ENCODE results near the gene SNED1. TPM values are rescaled to one million over a fixed set of nuclear protein-coding genes. Genes with fewer than 3 reads are reported as not detected.

The SNED1 gene
- total RNA-seq, 1 donor from 2014 or later: 6.1 TPM

DNA sequence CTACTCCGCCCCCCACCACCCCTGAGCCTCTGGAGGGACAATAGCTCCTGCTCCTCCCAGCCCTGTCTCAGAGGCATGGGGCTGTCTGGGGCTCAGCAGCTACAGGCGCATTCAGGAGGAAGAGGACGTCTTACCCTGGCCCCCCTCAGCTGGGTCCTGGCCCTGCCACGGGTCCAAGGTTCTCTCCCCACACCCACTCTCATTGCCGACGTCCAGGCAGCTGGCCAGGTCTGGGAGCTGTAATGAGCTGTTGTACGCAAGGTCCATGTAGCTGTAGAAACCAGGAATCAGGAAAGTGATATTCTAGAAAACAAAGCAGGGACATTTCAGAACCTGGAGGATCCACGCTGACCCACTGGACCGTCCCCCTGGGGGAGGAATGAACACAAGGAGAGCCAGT is 137.3 kb downstream of the SNED1 start:
- Histone ChIP-seq H3K27me3 (ENCODE audit: low read depth) (no peaks in the 10 kb centered on the region), H3K9me3 (replicated peaks) (no peaks in the 10 kb centered on the region), H3K4me3 (no peak overlapping the region), H3K36me3 (no peaks in the 10 kb centered on the region), H3K27ac (replicated peaks) (no peak overlapping the region), H3K4me1 (no peaks in the 10 kb centered on the region)
- no peak for DNase-seq
- intact Hi-C loops (cut with micrococcal nuclease): no loop called here
- TF ChIP-seq, protein P1, sequence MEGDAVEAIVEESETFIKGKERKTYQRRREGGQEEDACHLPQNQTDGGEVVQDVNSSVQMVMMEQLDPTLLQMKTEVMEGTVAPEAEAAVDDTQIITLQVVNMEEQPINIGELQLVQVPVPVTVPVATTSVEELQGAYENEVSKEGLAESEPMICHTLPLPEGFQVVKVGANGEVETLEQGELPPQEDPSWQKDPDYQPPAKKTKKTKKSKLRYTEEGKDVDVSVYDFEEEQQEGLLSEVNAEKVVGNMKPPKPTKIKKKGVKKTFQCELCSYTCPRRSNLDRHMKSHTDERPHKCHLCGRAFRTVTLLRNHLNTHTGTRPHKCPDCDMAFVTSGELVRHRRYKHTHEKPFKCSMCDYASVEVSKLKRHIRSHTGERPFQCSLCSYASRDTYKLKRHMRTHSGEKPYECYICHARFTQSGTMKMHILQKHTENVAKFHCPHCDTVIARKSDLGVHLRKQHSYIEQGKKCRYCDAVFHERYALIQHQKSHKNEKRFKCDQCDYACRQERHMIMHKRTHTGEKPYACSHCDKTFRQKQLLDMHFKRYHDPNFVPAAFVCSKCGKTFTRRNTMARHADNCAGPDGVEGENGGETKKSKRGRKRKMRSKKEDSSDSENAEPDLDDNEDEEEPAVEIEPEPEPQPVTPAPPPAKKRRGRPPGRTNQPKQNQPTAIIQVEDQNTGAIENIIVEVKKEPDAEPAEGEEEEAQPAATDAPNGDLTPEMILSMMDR (IDR thresholded peaks at IDR 0.05; ENCODE audit: borderline replicate concordance): no peak

DNA sequence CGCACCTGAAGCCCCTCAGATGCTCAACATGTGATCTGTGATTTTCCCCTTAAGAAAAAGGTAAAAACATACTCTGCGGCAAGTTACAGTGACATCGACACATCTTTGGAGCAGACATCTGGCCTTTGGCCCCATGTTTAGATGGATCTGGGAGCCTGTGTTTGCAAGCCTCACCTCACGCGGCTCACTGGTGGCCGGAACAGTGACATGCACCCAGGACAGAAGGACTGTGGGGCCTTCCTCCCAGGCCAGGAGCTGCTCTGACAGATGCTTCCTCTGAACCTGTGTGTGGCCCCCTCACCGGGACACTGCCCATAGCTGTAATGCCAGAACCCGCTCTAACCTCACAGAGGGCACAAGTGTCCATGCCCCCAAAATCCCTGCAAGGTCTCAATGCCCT is 137.8 kb downstream of the SNED1 start:
- Histone ChIP-seq H3K9me3 (replicated peaks) (no peaks in the 10 kb centered on the region), H3K36me3 (no peaks in the 10 kb centered on the region), H3K4me3 (no peak overlapping the region), H3K27ac (replicated peaks) (no peak overlapping the region), H3K4me1 (no peaks in the 10 kb centered on the region), H3K27me3 (ENCODE audit: low read depth) (no peaks in the 10 kb centered on the region)
- TF ChIP-seq, protein P1 (IDR thresholded peaks at IDR 0.05; ENCODE audit: borderline replicate concordance): no peak
- DNase-seq: no peak
- intact Hi-C loops (cut with micrococcal nuclease): no loop called here

DNA sequence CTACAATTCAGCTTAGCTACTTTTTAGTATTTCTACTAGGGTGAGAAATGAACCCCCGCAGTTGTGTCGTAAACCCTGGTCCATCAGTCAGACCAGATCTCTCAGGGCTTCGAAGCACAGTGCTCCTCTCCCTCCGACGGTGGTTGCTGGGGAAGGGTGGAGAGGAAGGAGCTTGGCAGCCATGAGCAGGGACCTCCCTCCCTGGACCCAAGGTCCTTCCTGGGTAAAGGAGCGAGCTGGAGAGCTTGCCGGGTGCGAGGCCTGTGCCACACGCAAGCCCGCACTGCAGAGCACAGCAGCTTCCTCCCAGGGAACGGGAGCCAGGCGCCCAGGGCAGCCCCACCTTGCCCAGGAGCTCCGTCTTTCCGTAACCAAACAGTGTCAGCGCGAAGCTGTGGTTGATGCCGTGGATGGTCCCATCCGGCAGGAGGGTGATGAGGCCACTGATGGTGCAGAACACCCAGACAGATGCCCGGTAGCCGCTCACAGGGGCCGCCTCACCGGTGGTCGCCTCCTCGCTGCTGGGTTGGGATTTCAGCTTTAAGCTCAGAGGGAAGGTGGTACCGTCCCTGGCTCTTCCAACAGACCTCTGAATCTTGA is 138.3 kb downstream of the SNED1 start:
- Histone ChIP-seq H3K27me3 (ENCODE audit: low read depth) (no peaks in the 10 kb centered on the region), H3K9me3 (replicated peaks) (no peaks in the 10 kb centered on the region), H3K36me3 (no peaks in the 10 kb centered on the region), H3K4me1 (no peaks in the 10 kb centered on the region), H3K4me3 (no peak overlapping the region), H3K27ac (replicated peaks) (no peak overlapping the region)
- TF ChIP-seq, protein P1 (IDR thresholded peaks at IDR 0.05; ENCODE audit: borderline replicate concordance): no peak
- no peak for DNase-seq
- intact Hi-C loops (cut with micrococcal nuclease): no loop called here

DNA sequence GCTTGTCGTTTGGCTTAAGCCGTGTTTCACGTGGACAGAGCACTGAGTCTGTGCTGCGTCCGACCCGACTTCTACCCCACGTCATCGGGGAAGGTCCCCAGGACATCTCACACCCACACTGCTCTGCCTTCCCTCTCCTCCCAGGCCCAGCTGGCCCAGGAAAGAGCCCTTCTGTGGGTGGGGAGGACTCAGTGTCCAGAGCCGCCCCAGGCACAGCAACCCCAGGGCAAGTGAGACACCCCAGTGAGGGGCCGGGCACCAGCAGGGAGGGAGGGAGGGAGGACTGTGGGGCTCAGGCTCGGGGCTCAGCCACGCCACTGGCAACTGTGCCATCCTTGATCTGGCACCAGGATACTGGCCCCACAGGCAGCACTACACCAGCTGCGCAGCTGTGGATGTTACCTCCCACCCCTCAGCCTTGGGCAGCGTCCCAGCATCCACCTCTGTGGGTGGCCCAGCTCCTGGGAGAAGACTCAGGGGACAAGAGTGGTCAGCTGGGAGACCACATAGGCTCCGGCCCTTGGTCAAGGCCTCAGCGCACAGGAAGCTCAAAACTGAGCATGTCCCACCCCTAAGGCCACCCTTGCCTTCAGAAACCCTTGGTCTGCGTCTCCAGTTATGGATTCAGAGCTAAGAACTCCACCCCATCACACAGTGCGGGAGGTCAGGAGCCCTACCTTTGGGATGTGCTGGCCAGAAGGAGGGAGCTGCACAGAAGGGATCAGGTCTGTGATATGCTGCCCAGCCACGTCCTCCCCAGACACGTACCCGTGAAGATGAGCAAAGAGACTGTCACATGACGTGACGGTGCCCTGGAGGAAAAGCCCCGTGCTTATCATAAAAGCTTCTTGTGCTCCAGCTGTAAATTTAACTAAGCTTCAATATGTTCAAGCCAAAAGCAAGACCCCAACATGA is 139.1 kb downstream of the SNED1 start:
- intact Hi-C loops (cut with micrococcal nuclease): no loop called here
- no peaks in the 10 kb centered on the region for H3K36me3 ChIP-seq
- DNase-seq: no peak
- no peak overlapping the region for H3K4me3 ChIP-seq
- no peaks in the 10 kb centered on the region for H3K4me1 ChIP-seq
- H3K27me3 ChIP-seq (ENCODE audit: low read depth): no peaks in the 10 kb centered on the region
- TF ChIP-seq, protein P1 (IDR thresholded peaks at IDR 0.05; ENCODE audit: borderline replicate concordance): no peak
- no peaks in the 10 kb centered on the region for H3K9me3 ChIP-seq (replicated peaks)
- H3K27ac ChIP-seq (replicated peaks): no peak overlapping the region

DNA sequence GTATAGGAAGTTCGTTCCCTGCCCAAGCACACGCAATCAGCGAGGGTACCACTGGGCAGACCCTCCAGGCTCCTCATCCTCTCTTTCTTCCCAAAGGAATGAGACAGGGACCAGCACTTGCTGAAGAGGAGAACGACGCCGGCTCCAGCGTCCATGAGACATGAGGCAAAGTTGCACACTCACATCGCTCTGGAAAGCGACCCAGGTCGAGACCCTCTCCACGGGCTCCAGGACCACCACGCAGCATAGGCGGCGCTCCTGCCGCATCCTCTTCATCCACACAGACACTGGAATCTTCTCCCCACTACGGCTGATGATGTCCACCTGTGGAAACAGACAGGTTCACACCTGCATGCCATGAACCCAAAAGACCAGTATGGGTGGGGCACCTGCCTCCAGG is 140.1 kb downstream of the SNED1 start:
- no peak overlapping the region for H3K4me3 ChIP-seq
- H3K36me3 ChIP-seq: no peaks in the 10 kb centered on the region
- no peak overlapping the region for H3K27ac ChIP-seq (replicated peaks)
- no peaks in the 10 kb centered on the region for H3K9me3 ChIP-seq (replicated peaks)
- no peaks in the 10 kb centered on the region for H3K4me1 ChIP-seq
- intact Hi-C loops (cut with micrococcal nuclease): no loop called here
- H3K27me3 ChIP-seq (ENCODE audit: low read depth): no peaks in the 10 kb centered on the region
- TF ChIP-seq, protein P1 (IDR thresholded peaks at IDR 0.05; ENCODE audit: borderline replicate concordance): no peak
- DNase-seq: no peak

All from left ventricle myocardium inferior (tissue), 1 donor.